GM11168 (cell line): ENCODE measurements around the gene PLEKHA7.

ENCODE experiments used
- in situ Hi-C: fragments of 300-500 bp; cut with MboI; formaldehyde crosslinking; loops from one replicate; pipeline ENCODE4 v1.12.0; 2022; ENCODE audit warnings: low sequenced_read_pairs; ENCODE audit not compliant: unreplicated experiment

The PLEKHA7 gene

DNA sequence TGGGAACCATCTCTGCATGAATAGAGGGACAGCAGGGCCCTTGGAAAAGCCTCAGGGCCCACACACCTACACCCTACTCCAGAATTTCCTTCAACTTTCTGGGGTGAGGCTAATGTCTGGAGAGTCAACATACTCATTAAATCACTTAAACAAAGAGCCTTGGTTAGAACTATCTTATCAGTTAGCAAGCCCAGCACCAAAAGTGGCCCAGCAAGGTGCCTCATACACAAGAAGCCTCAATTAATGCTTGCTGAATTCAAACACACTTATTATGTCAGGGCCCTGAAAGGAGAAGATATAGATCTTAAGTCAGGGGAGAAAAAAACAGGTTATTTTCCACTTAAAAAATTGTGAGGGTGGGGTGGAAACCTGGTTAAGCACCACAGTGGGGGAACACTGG, 214.3 kb downstream of the PLEKHA7 start:
- in situ Hi-C loops, result loop anchor here (25.0 kb wide), 1 partner anchor 712 kb away; no protein-coding TSS in a partner anchor

DNA sequence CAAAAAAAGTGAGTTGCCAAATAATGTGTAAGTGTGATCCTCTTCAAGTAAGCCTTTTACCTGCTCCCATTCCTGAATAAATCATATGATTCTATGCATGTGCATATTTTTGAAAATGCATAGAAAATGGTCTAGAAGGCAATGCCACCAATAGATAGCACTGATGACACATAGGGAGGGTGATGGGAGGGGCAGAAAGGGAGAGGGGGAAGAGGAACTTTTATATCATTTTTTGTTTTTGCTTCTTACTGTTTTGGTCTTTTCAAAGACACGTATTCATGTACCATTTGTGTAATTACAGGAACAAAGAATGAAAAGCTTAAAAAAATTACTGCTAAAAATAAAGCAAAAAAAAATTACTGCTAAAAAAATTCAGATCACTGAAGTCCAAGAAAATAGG, 215.0 kb downstream of the PLEKHA7 start:
- in situ Hi-C loops, result no loop called here

DNA sequence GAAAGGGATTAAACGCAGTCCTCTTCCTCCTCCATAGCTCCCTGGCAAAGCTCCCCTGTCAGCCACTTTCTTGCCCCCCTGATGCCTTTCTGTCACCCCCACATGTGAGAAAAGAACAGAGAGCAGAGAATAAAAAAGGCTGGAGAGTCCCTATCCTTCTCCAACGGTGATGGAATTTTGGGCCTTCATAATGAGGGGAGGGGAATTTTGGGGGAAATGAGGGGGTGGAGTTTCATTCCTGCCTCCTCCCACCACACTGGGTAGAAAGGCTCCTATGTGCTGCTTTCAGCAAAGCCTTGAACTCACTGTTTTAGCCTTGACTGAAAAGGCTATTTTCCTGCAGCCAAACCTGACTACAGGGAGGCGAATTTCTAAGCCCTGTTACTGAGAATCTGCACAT, 216.4 kb downstream of the PLEKHA7 start:
- in situ Hi-C loops, result no loop called here

DNA sequence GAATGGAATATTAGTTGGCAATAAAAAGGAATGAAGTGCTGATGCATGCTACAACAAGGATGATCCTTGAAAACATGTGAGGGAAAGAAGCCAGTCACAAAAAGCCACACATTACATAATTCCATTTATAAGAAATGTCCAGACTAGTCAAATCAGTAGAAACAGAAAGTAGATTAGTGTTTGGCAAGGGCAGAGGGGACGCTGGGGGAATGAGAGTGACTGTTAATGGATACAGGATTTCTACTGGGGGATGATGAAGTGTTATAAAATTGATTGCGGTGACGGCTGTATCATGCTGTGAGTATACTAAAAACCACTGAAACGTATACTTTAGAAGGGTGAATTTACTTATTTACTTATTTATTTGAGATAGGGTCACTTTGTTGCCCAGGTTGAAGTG, 217.9 kb downstream of the PLEKHA7 start:
- in situ Hi-C loops, result no loop called here

GRCh38 chr11:16795146-16795545, 219.1 kb downstream of the PLEKHA7 start:
- in situ Hi-C loops, result no loop called here

DNA sequence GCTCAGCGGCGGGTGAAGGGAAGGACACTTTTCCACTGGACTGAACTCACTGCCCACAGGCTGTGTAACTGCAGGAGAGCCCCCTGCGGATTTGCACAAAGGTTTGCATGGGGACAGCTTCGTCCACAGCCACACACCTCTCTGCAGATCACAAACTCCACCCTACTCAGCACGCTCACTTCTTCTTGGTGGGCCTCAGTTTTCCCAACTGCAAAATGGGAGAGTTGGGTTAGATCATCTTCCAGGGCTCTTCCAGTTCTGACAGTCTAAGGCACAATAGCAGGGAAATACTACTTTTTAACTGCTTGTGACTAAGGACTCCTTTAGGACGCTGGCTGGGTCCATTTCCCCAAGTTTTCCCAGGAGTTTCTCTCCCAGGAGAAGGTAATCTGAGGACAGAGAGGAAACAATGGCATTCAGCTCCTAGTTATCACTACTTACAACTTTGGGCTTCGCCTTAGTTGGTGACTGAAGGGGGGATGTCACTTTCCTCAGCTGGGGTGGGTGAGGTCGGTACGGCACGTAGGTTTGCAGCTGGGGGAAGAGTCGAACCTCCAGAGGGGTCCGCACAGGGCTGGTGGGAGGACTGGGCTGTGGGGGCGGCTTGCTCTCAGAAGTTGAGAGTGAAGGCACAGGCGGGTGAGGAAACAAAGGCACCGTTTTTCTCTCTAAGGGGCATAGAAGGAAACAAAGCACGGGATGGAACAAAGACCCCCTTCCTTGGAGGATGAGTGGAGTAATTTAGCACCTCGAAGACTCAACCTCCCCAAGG, 220.0 kb downstream of the PLEKHA7 start:
- in situ Hi-C loops, result no loop called here

GRCh38 chr11:16793511-16793910, 220.7 kb downstream of the PLEKHA7 start:
- in situ Hi-C loops, result no loop called here

GRCh38 chr11:16793009-16793408, 221.2 kb downstream of the PLEKHA7 start:
- in situ Hi-C loops, result no loop called here

DNA sequence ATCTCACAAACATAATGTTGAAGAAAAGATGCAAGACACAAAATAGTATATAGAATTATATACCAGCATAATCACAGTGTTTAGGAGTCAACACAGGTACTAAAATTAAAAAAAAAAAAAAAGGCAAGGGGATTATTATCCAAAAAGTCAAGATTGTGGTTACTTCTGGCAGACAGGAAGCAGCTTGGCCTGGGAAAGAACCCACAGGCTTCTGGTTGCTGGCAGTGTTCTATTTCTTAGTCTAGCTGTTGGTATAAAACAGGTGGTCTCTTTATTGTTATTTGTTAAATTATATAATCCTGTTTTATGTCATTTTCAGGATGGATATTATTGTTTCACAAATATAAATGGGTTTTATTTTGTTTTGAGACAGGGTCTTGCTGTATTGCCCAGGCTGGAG, 221.8 kb downstream of the PLEKHA7 start:
- in situ Hi-C loops, result no loop called here

- in situ Hi-C loops, result no loop called here
Observed at GRCh38 chr11:16791191-16791961, 222.8 kb downstream of the PLEKHA7 start.

DNA sequence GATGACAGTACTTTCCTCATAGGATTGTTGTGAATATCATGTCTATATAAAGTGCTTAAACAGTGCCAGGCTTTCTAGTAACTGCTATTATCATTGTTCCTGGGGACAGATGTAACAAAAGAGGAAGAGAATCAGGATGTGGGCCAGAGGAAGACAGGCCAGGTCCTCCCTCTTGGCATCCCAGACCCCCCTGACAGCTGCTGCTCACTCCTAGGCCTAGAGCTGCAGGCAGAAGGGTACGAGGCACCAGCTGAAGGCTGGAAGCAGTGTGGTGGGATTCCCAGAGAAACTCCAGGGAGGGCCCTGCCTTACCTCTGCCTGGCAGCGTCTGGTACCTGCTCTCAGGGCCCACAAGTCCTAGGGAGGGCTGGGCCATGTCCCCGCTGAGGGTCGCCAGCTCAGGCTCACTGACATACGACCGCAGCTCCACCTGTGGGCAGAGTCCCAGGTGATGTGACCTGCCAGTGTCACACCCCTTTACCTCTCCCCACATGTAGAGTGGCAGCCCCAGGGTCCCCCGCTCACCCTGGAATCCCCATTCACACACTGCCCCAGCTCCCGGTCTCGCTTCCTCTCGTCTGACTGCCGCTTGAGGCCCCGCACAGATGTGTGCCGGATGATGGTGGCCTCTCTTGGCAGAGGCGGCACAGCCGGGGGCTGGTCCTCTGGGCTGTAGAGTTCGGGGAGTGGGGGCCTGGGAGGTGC, 223.6 kb downstream of the PLEKHA7 start:
- in situ Hi-C loops, result no loop called here

- in situ Hi-C loops, result no loop called here
Observed at GRCh38 chr11:16789560-16790485, 224.4 kb downstream of the PLEKHA7 start.

DNA sequence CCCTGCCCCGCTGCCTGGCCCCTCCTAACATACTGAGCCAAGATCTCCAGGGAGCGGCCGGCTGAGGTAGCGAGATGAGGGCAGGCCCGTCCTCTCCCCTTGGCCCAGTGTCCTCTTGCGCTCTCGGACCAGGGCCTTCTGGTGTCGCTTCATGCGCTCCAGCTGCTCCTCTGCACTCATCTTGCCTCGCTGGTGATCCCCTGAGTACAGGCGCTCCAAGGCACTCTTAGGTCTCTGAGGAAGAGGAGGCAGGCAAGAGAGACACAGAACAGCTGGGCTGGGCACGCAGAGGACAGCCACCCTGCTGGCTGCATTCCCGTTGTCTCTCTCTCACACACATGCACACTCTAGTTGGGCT, 225.2 kb downstream of the PLEKHA7 start:
- in situ Hi-C loops, result no loop called here

GRCh38 chr11:16788141-16789062, 225.8 kb downstream of the PLEKHA7 start:
- in situ Hi-C loops, result no loop called here

GRCh38 chr11:16787035-16787742, 227.0 kb downstream of the PLEKHA7 start:
- in situ Hi-C loops, result no loop called here

DNA sequence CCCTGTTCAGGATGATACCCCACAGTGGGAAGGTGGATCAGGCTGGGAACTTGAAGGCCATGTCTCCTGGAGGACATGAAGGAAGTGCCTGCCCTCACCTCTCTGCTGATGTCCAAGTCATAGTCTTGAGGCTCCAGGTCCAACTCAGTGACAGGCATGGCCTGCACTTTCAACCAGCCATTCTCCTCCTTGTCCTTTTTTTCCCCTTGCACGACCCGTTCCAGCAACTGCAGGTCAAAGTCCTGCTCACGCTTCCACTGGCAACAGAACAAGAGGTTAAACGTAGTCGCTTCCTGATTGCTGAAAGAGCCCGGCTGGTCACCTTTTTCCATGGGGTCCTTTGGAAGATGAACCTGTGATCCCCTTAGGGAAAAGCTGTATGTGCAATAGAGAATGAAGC, 228.1 kb downstream of the PLEKHA7 start:
- in situ Hi-C loops, result no loop called here

- in situ Hi-C loops, result no loop called here
Observed at GRCh38 chr11:16785520-16786128, 228.6 kb downstream of the PLEKHA7 start.

- in situ Hi-C loops, result no loop called here
Observed at GRCh38 chr11:16784666-16785065, 229.5 kb downstream of the PLEKHA7 start.
